GM20431 (cell line): ENCODE measurements around the gene ZFAND5.

Source experiments
- in situ Hi-C: fragments of 300-500 bp; cut with MseI, MboI; formaldehyde crosslinking; loops from one replicate; pipeline ENCODE4 v1.15.0; 2020; ENCODE audit warnings: low sequenced_read_pairs; ENCODE audit not compliant: unreplicated experiment

The ZFAND5 gene

GRCh38 chr9:72363908-72364678, 915 bp downstream of the ZFAND5 start:
- in situ Hi-C loops = no loop called here

- in situ Hi-C loops = no loop called here
These were observed 1.8 kb downstream of the ZFAND5 start for GRCh38 chr9:72363236-72363635.

- in situ Hi-C loops = no loop called here
These were observed 2.3 kb downstream of the ZFAND5 start for GRCh38 chr9:72362680-72363139.

- in situ Hi-C loops = no loop called here
These were observed 2.9 kb downstream of the ZFAND5 start for GRCh38 chr9:72362118-72362531.

GRCh38 chr9:72361217-72361616, 3.8 kb downstream of the ZFAND5 start:
- in situ Hi-C loops = no loop called here

- in situ Hi-C loops = no loop called here
These were observed 4.7 kb downstream of the ZFAND5 start for GRCh38 chr9:72360324-72360723.

GRCh38 chr9:72356041-72356582, 8.9 kb downstream of the ZFAND5 start:
- in situ Hi-C loops = no loop called here

- in situ Hi-C loops = no loop called here
These were observed 9.9 kb downstream of the ZFAND5 start for GRCh38 chr9:72355153-72355552.

- in situ Hi-C loops = no loop called here
These were observed 10.3 kb downstream of the ZFAND5 start for GRCh38 chr9:72354704-72355103.

- in situ Hi-C loops = no loop called here
These were observed 11.4 kb downstream of the ZFAND5 start for GRCh38 chr9:72353455-72354116.

- in situ Hi-C loops = no loop called here
These were observed 12.1 kb downstream of the ZFAND5 start for GRCh38 chr9:72352911-72353388.

- in situ Hi-C loops = no loop called here
These were observed 13.2 kb downstream of the ZFAND5 start for GRCh38 chr9:72351538-72352453.

GRCh38 chr9:72349911-72350310, 15.1 kb downstream of the ZFAND5 start:
- in situ Hi-C loops = no loop called here

- in situ Hi-C loops = no loop called here
These were observed 15.8 kb downstream of the ZFAND5 start for GRCh38 chr9:72349240-72349639.

- in situ Hi-C loops = no loop called here
These were observed 18.7 kb downstream of the ZFAND5 start for GRCh38 chr9:72346333-72346732.

- in situ Hi-C loops = no loop called here
These were observed 26.4 kb downstream of the ZFAND5 start for GRCh38 chr9:72338631-72339030.

- in situ Hi-C loops = no loop called here
These were observed 27.7 kb downstream of the ZFAND5 start for GRCh38 chr9:72337286-72337685.

- in situ Hi-C loops = no loop called here
These were observed 30.2 kb downstream of the ZFAND5 start for GRCh38 chr9:72334658-72335337.

- in situ Hi-C loops = no loop called here
These were observed 31.3 kb downstream of the ZFAND5 start for GRCh38 chr9:72333709-72334108.

GRCh38 chr9:72333197-72333596, 31.8 kb downstream of the ZFAND5 start:
- in situ Hi-C loops = no loop called here
